GM20000 (cell line): Measurements from ENCODE around the gene NUDT5.

Experiments used
- DNase-seq: peaks from one replicate; pipeline ENCODE4 v3.0.0; 2012; ENCODE audit warnings: low spot score
- CTCF ChIP-seq: IDR thresholded peaks from 2 replicates; pipeline ENCODE4 v1.5.1; 2012; ENCODE audit warnings: mild to moderate bottlenecking, control low read depth; ENCODE audit errors: extremely low read depth, missing control alignments

NUDT5 gene

DNA sequence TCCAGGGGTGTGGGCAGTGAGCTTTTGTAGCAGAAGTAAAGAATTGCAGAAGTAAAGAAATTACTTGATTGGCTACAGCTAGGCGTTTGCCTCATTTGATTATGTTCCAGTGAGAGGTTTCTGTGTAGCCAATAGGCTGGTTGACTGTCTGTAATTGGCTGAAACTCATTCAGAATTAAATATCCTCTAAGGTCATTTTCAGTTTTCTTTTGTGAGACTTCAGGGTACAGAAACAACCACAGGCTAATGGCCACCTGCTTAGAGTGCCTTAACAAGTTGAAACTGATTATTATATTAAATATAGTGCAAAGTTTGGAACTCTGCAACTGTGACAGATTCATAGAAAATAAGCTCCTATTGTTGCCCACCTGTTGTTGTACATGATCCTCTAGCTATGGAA is 55.7 kb downstream of the NUDT5 start:
- no peak for DNase-seq
- TF ChIP-seq CTCF, result no peak

- TF ChIP-seq CTCF, result no peak
- no peak for DNase-seq
Observed at GRCh38 chr10:12135631-12136030, 60.1 kb downstream of the NUDT5 start.

- peak; percentile 9 for TF ChIP-seq CTCF
- peak; percentile 73 for DNase-seq
Observed at GRCh38 chr10:12130237-12130872, 65.3 kb downstream of the NUDT5 start.

GRCh38 chr10:12129222-12130111 is 66.2 kb downstream of the NUDT5 start, which contains the start of gene SEC61A2:
Gene SEC61A2 (plus strand): TSS chr10:12129677. CDS start chr10:12129788, 111 bp downstream.
- TF ChIP-seq CTCF, result no peak
- DNase-seq, result peak; percentile 100

- TF ChIP-seq CTCF, result no peak
- DNase-seq, result peak; percentile 58
Observed at GRCh38 chr10:12121673-12122072, 74.0 kb downstream of the NUDT5 start.
